GM12801 (cell line): Measurements from ENCODE around the gene CLNK.

Experiments
- TF ChIP-seq, protein P1 (sequence below): IDR thresholded peaks from one replicate; pipeline ENCODE4 v1.5.1; 2011; ENCODE audit warnings: control low read depth; ENCODE audit not compliant: insufficient read length; ENCODE audit errors: extremely low read depth

Gene CLNK

DNA sequence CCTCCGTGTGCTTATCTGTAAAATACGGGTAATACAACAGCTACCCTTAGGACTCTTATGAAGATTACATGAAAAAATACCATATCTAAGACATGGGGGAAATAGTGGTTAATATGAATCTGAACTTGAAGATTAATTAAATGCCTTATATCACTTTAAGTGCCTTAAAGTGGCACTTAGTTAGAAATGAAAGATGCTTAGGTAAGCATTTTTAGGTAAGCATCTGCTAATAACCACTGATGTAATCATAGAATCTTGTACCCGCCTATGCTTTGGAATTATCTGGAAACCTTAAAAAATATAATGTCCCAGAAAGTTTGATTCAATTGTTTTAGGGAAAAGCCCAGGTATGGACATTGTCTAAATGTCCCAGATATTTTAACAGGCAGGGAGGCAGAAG, 12.2 kb downstream of the CLNK start:
- TF ChIP-seq, protein P1, sequence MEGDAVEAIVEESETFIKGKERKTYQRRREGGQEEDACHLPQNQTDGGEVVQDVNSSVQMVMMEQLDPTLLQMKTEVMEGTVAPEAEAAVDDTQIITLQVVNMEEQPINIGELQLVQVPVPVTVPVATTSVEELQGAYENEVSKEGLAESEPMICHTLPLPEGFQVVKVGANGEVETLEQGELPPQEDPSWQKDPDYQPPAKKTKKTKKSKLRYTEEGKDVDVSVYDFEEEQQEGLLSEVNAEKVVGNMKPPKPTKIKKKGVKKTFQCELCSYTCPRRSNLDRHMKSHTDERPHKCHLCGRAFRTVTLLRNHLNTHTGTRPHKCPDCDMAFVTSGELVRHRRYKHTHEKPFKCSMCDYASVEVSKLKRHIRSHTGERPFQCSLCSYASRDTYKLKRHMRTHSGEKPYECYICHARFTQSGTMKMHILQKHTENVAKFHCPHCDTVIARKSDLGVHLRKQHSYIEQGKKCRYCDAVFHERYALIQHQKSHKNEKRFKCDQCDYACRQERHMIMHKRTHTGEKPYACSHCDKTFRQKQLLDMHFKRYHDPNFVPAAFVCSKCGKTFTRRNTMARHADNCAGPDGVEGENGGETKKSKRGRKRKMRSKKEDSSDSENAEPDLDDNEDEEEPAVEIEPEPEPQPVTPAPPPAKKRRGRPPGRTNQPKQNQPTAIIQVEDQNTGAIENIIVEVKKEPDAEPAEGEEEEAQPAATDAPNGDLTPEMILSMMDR: no peak

DNA sequence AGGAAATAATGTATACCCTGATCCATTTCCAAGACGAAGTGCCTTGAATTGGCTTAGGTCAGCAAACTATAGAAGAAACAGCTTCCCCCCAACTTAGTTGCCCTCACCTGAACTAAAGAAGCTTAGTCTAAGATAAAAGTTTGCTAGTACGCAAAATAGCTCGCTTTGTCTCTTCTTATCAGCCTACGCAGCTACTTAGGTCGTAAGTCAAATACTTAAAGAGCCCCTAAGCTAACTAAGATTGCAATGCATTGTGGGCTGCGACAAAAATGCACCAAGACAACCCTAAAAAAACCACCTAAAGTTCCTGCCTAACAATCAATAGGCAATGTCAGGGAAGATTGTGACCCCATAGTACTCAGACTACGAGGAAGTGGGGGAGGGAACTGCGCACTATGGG, 12.8 kb downstream of the CLNK start:
- TF ChIP-seq, protein P1: no peak

DNA sequence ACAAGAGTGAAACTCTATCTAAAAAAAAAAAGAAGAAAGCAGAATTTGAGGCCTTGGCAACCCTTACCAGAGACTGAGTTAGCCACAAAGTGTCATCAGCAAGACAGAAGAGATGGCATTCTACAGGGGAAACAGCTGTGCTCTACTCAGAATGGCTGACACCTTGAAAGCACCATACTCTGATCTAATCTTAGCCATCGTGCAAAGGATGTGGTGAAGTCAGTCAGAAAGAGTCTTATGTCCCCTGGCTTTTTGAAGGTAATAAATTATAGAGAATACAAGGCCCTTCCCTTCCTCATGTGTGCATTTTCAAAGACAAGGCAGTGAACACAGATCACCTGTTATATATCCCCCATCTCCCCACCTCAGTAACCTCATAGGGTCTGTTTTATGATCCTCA, 13.2 kb downstream of the CLNK start:
- TF ChIP-seq, protein P1: no peak

DNA sequence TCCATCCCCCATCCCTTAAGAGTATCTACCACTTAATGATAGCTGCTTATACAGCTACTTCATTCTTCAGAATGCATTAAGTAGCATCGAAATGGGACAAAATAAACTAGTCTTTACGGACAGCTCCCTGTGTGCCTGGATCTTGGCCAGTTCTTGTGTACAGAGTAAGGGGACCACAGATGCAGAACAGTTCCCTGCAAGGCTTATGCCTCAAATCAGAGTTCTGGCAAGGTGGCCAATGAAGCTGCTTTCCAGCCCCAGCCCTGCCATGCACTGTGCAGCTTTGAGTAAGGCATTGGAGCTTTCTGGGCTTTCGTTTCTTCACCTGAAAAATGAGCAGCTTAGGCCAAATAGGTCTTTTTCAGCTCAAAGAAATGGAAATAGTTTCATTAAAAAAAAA, 14.2 kb downstream of the CLNK start:
- TF ChIP-seq, protein P1: no peak

DNA sequence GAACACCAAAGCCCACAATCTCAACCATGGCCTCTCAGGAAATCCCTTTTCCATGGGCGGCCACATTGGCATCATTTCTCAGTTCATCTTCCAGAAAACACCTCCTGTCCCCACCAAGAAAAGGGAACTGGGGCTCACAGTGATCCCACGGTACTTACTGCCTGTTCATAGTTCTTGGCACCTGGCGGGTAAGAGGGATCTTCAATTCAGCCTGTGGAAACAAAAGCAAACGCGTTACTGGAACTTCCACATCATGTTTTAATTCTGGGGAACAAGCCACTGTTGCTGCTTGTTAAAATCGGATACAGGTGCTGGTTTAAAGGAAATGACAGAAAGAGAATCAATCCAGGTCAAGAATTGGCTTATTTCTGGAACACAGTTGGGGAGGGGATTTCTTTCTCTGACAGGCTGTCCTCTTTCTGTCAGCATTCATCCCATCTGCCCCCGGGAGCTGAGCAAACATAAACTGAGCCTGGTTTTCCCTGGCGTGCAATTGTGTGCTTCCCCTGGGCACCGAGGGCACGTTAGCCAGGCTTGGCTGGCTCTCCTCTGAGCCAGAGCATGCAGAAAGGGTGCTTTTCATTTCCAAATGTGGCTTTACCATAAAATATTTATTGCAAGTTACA, 16.8 kb downstream of the CLNK start:
- TF ChIP-seq, protein P1: no peak

DNA sequence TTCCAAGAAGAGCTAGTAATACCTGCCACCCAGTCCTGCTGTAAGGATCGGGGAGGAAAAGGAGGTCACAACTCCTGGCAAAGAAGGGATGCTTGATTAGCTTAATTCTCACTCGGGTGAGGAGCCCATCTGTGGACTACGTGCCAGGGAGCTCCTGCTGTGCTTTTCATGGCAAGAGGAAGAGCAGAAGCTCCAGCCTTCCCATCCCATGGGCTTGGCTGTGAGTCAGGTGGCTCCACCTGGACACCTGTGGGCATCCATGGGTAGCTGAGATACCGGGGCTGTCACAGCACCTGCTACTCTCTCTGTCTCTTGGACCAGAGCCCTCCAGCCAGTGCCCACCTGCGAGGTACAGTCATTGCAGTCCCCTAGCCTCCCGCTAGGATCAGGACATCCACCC, 18.0 kb downstream of the CLNK start:
- TF ChIP-seq, protein P1: no peak

DNA sequence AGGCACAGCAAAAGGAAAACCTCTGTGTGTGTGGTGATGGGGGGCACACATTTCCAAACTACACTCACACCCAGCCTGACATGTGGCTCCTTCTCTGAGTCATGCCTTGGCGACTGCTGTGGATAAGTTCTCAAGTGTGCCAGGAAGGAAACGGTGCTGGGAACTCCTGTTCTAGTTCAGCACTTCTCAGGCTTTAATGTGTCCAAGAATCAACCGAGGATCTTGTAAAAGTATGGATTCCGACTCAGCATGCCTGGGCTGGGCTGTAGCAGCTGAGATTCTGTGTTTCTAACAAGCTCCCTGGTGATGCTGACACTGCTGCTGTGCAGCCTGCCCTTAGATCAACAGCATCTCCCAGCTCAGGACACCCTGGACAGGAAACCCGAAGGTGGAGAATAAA, 20.2 kb downstream of the CLNK start:
- TF ChIP-seq, protein P1: no peak
